ENCODE data around the gene DLG2. TPM values are rescaled to one million over a fixed set of nuclear protein-coding genes. Genes with fewer than 3 reads are reported as not detected.

The DLG2 gene
- polyA plus RNA-seq, 1 experiment = 0.68 TPM

- Histone ChIP-seq H3K4me3 (ENCODE audit: low read depth, low read length) (no peak overlapping the region), H3K27me3 (ENCODE audit: control insufficient read depth, insufficient read depth, low read length) (no peaks in the 10 kb centered on the region), H3K9me3 (ENCODE audit: control insufficient read depth, insufficient read depth, low read length) (no peaks in the 10 kb centered on the region), H3K27ac (ENCODE audit: low read depth, low read length) (no peak overlapping the region)
- DNase-seq (ENCODE audit: low read depth, low spot score) = no peak
- ChIA-PET CTCF (interaction anchor here (0.6 to 0.8 kb wide), 2 partner anchors 400 to 608 kb away, joined by 3 to 4 read pairs; no protein-coding TSS in a partner anchor), POLR2A (no interaction called here)
- no peak for TF ChIP-seq CTCF (IDR thresholded peaks at IDR 0.05; ENCODE audit: low read depth, low read length)
Observed at GRCh38 chr11:83692675-83693074, 1934.5 kb downstream of the DLG2 start.

GRCh38 chr11:83691451-83691950, 1935.6 kb downstream of the DLG2 start:
- H3K4me3 ChIP-seq (ENCODE audit: low read depth, low read length) = no peak overlapping the region
- ChIA-PET POLR2A (no interaction called here), CTCF (no interaction called here)
- no peak for TF ChIP-seq CTCF (IDR thresholded peaks at IDR 0.05; ENCODE audit: low read depth, low read length)
- no peaks in the 10 kb centered on the region for H3K9me3 ChIP-seq (ENCODE audit: control insufficient read depth, insufficient read depth, low read length)
- no peaks in the 10 kb centered on the region for H3K27me3 ChIP-seq (ENCODE audit: control insufficient read depth, insufficient read depth, low read length)
- no peak for DNase-seq (ENCODE audit: low read depth, low spot score)
- H3K27ac ChIP-seq (ENCODE audit: low read depth, low read length) = no peak overlapping the region

GRCh38 chr11:83689144-83689780, 1937.9 kb downstream of the DLG2 start:
- DNase-seq (ENCODE audit: low read depth, low spot score) = no peak
- ChIA-PET CTCF (interaction anchor here (0.6 kb wide), 1 partner anchor 357 kb away, joined by 3 read pairs; no protein-coding TSS in a partner anchor), POLR2A (no interaction called here)
- Histone ChIP-seq H3K27me3 (ENCODE audit: control insufficient read depth, insufficient read depth, low read length) (no peaks in the 10 kb centered on the region), H3K27ac (ENCODE audit: low read depth, low read length) (no peak overlapping the region), H3K4me3 (ENCODE audit: low read depth, low read length) (no peak overlapping the region), H3K9me3 (ENCODE audit: control insufficient read depth, insufficient read depth, low read length) (no peaks in the 10 kb centered on the region)
- TF ChIP-seq CTCF (IDR thresholded peaks at IDR 0.05; ENCODE audit: low read depth, low read length) = no peak

GRCh38 chr11:83687787-83688186, 1939.4 kb downstream of the DLG2 start:
- Histone ChIP-seq H3K9me3 (ENCODE audit: control insufficient read depth, insufficient read depth, low read length) (no peaks in the 10 kb centered on the region), H3K27ac (ENCODE audit: low read depth, low read length) (no peak overlapping the region), H3K4me3 (ENCODE audit: low read depth, low read length) (no peak overlapping the region), H3K27me3 (ENCODE audit: control insufficient read depth, insufficient read depth, low read length) (peaks cover under 1% of the 10 kb centered on the region)
- no peak for TF ChIP-seq CTCF (IDR thresholded peaks at IDR 0.05; ENCODE audit: low read depth, low read length)
- POLR2A ChIA-PET = no interaction called here
- CTCF ChIA-PET = no interaction called here
- DNase-seq (ENCODE audit: low read depth, low spot score) = no peak

GRCh38 chr11:83685730-83686129, 1941.4 kb downstream of the DLG2 start:
- no peak for DNase-seq (ENCODE audit: low read depth, low spot score)
- ChIA-PET CTCF (interaction anchor here (0.9 kb wide), 1 partner anchor 393 kb away, joined by 3 read pairs; no protein-coding TSS in a partner anchor), POLR2A (no interaction called here)

More at GRCh38 chr11:83685730-83686129, 1941.4 kb downstream of the DLG2 start:
- TF ChIP-seq CTCF (IDR thresholded peaks at IDR 0.05; ENCODE audit: low read depth, low read length) = no peak
- Histone ChIP-seq H3K9me3 (ENCODE audit: control insufficient read depth, insufficient read depth, low read length) (no peaks in the 10 kb centered on the region), H3K4me3 (ENCODE audit: low read depth, low read length) (no peak overlapping the region), H3K27me3 (ENCODE audit: control insufficient read depth, insufficient read depth, low read length) (peaks cover 3% of the 10 kb centered on the region), H3K27ac (ENCODE audit: low read depth, low read length) (no peak overlapping the region)
